Measurements from ENCODE around the gene NTSR1.

The NTSR1 gene

DNA sequence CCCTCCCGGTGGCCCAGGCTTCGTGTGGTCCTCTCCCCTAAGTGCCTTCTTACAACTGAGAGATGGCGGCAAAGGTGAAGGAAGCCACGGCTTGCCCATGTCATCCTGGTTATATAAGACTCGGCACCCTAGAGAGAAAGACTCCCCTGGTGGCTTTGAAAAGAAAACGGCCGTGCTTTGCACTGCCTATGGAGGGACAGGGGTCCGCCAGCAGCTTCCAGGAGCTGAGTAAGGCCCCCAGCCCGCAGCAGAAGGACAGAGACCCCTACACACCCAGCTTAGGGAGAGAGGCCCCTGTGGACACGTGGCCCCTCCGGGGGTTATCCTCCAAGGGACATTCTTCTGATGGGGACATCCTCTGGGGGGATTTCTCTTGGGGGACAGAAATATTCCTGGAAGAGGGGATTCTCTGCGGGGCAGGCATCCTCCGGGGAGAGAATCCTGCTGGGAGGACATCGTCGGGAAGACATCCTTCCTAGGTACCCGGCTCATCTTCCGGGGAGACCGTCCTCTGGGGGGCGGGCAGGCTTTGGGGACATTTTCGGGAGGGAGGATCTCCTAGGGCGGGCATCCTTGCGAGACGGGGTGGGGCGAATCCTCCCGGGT lies 95.5 kb downstream of the NTSR1 start:
- no peak for DNase-seq (ENCODE audit: low spot score)

DNA sequence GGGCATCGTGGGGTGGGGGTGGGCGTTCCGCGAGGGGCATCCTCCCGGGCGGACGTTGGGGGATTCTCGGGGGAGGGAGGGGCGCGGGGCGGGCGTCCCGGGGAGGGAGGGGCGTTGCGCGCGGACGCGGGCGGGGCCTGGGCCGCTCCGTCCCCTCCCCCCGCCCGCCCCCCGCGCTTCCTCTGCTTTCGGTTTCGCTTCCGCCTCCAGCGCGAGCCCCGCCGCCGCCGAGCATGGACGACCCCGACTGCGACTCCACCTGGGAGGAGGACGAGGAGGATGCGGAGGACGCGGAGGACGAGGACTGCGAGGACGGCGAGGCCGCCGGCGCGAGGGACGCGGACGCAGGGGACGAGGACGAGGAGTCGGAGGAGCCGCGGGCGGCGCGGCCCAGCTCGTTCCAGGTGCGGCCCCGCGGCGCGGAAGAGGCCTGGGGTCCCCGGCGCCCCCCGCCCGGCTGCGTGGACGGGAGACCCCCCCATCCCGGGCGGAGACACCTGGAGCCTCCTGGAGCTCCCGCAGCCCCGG lies 96.1 kb downstream of the NTSR1 start, which contains the start of gene OGFR:
Gene OGFR (plus strand): TSS at position 209 of the 528 bp plus-strand sequence. CDS start 25 bp downstream, at position 234.
- DNase-seq (ENCODE audit: low spot score): peak; percentile 67

- DNase-seq (ENCODE audit: low spot score): no peak
Observed at GRCh38 chr20:62805155-62805710, 96.6 kb downstream of the NTSR1 start.

- DNase-seq (ENCODE audit: low spot score): no peak
Observed at GRCh38 chr20:62805711-62806382, 97.2 kb downstream of the NTSR1 start.

DNA sequence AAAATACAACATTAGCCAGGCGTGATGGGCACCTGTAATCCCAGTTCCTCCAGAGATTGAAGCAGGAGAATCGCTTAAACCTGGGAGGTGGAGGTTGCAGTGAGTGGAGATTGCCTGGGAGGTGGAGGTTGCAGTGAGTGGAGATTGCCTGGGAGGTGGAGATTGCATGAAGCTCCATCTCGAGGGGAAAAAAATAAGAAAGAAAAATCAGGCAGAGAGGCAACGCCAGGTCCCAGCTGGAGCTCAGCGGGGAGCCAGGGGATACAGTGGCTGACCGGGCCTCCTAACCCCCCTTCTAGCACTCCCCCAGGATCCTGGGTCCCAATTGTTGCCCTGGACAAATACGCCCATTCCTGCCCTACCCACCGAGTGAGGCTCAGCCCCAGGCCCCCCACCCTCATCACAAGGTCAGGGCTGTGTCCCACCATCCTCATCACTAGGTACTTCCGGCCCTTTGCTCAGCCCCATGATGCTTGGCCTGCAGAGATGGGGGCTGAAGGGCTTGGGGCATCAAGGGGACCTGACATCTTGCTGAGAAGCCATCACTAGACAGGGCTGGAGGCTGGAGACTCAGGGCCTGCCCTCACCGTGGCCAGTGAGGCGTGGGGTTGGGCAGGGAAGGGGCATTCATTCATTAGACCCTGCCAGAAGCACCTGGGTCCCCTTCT lies 97.9 kb downstream of the NTSR1 start:
- no peak for DNase-seq (ENCODE audit: low spot score)

GRCh38 chr20:62807444-62808210 lies 99.0 kb downstream of the NTSR1 start:
- no peak for DNase-seq (ENCODE audit: low spot score)

GRCh38 chr20:62808211-62808865 lies 99.7 kb downstream of the NTSR1 start:
- peak; percentile 67 for DNase-seq (ENCODE audit: low spot score)

- no peak for DNase-seq (ENCODE audit: low spot score)
Observed at GRCh38 chr20:62809530-62810428, 101.1 kb downstream of the NTSR1 start.

DNA sequence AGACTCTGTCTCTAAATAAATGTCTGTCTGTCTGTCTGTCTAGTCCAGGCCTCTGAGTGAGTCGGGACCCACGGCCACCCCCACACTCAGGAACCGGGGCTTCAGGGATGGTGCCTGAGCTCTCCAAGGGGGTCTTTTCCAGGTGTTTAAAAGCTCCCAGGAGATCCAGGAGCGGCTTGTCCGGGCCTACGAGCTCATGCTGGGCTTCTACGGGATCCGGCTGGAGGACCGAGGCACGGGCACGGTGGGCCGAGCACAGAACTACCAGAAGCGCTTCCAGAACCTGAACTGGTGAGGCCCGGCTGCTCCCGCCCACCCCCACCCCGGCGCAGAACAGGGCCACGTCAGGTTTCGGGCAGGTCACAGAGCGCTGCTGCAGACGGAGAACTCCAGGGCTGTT lies 102.7 kb downstream of the NTSR1 start:
- no peak for DNase-seq (ENCODE audit: low spot score)

- no peak for DNase-seq (ENCODE audit: low spot score)
Observed at GRCh38 chr20:62811720-62812119, 103.1 kb downstream of the NTSR1 start.
